ENCODE measurements around the gene PLXDC1.

The PLXDC1 gene
- 1.8 to 8.3 (median 5.5) reads per million in 4 experiments for total RNA-seq

GRCh38 chr17:39151150-39151942 lies at the start of gene PLXDC1:
Gene PLXDC1 (minus strand): TSS chr17:39151637. CDS start chr17:39151437, 200 bp downstream.
- peak; percentile 10 for DNase-seq

GRCh38 chr17:39200957-39201510 lies 49.6 kb upstream of the PLXDC1 start:
- no peak for DNase-seq

- DNase-seq: peak; percentile 70
Observed at GRCh38 chr17:39200070-39200879, 48.8 kb upstream of the PLXDC1 start, which contains the start of gene RPL19. Gene RPL19 (plus strand): TSS chr17:39200283. CDS start chr17:39200345, 62 bp downstream.

- DNase-seq: peak; percentile 79
Observed at GRCh38 chr17:39199820-39200069, 48.3 kb upstream of the PLXDC1 start.

- DNase-seq: no peak
Observed at GRCh38 chr17:39198186-39198566, 46.7 kb upstream of the PLXDC1 start.

GRCh38 chr17:39197380-39198185 lies 46.1 kb upstream of the PLXDC1 start, which contains the start of gene CACNB1:
Gene CACNB1 (minus strand): TSS chr17:39197669. CDS start chr17:39197495, 174 bp downstream.
- peak; percentile 68 for DNase-seq

- DNase-seq: no peak
Observed at GRCh38 chr17:39196808-39197291, 45.4 kb upstream of the PLXDC1 start.

GRCh38 chr17:39196241-39196807 lies 44.9 kb upstream of the PLXDC1 start:
- no peak for DNase-seq

GRCh38 chr17:39195568-39196160 lies 44.2 kb upstream of the PLXDC1 start:
- DNase-seq: no peak

- DNase-seq: no peak
Observed at GRCh38 chr17:39194985-39195524, 43.6 kb upstream of the PLXDC1 start.

GRCh38 chr17:39194089-39194984 lies 42.9 kb upstream of the PLXDC1 start:
- DNase-seq: no peak

- DNase-seq: no peak
Observed at GRCh38 chr17:39193346-39193745, 41.9 kb upstream of the PLXDC1 start.

- DNase-seq: no peak
Observed at GRCh38 chr17:39192901-39193300, 41.5 kb upstream of the PLXDC1 start.

GRCh38 chr17:39191750-39192510 lies 40.5 kb upstream of the PLXDC1 start:
- no peak for DNase-seq

GRCh38 chr17:39187152-39187830 lies 35.9 kb upstream of the PLXDC1 start:
- DNase-seq: no peak

- DNase-seq: no peak
Observed at GRCh38 chr17:39186481-39187002, 35.1 kb upstream of the PLXDC1 start.

GRCh38 chr17:39183720-39184119 lies 32.3 kb upstream of the PLXDC1 start:
- no peak for DNase-seq

GRCh38 chr17:39183045-39183444 lies 31.6 kb upstream of the PLXDC1 start:
- no peak for DNase-seq

- DNase-seq: no peak
Observed at GRCh38 chr17:39181303-39181702, 29.9 kb upstream of the PLXDC1 start.

Measured in effector CD8-positive, alpha-beta T cell (primary cell).